ENCODE results near the gene PLCD4.

PLCD4 gene

GRCh38 chr2:218622606-218623365, 15.1 kb downstream of the PLCD4 start:
- DNase-seq: peak; percentile 8 to 19

GRCh38 chr2:218623366-218623705, 15.6 kb downstream of the PLCD4 start:
- DNase-seq: peak in 1 of 2 donors; percentile 24

DNA sequence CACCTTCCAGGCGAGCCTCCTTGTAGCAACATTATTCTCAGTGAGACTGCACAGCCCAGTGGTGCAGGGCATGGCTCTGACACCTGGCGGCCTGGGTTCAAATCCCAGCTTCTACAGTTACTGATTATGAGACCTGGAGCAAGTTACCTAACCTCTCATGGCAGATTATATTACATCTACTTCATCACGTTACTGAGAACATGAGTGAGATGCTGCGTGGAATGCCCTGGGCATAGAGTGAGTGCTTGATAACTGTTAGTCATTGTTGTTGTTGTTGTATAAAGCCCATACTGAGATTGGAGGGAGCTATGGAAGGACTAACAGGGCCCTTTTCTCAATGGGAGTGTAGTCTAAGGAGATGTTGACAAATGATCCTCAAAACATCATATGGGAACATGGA, 18.7 kb downstream of the PLCD4 start:
- no peak for DNase-seq

- DNase-seq: no peak
These were observed 20.2 kb downstream of the PLCD4 start for GRCh38 chr2:218627939-218628338.

- no peak for DNase-seq
These were observed 24.1 kb downstream of the PLCD4 start for GRCh38 chr2:218631837-218632236.

DNA sequence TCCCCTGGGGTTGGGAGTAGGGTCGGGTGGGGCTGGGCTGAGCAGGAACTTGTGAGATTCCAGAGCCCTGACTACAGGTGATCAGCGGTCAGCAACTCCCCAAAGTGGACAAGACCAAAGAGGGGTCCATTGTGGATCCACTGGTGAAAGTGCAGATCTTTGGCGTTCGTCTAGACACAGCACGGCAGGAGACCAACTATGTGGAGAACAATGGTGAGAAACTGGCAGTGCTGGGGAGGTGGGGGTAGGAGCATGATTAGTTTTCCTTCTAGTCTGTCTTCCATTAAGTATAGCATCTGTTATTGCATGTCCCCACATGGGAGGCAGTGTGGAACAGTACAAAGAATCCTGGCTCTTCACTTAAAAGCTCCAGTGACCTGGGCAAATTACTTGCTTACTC, 28.0 kb downstream of the PLCD4 start:
- no peak for DNase-seq

DNA sequence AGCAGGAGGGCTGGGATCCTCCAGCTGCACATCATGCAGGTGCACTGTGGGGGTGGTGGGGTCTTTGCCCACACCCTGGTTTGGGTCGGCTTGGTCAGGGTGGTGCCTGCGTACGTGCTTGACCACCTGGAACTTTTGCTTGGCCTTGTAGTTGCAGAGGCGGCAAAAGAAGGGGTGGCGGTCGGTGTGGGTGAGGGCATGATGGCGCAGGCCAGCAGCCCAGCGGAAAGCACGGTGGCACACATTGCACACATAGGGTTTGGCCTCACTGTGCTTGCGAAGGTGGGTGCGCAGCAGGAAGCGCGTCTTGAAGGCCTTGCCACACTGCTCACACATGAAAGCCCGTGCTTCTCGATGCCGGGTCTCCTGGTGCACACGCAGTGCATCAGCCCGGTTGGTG, 30.7 kb downstream of the PLCD4 start:
- no peak for DNase-seq

GRCh38 chr2:218642121-218642656, 34.5 kb downstream of the PLCD4 start:
- DNase-seq: no peak

GRCh38 chr2:218642786-218643185, 35.1 kb downstream of the PLCD4 start:
- DNase-seq: no peak

DNA sequence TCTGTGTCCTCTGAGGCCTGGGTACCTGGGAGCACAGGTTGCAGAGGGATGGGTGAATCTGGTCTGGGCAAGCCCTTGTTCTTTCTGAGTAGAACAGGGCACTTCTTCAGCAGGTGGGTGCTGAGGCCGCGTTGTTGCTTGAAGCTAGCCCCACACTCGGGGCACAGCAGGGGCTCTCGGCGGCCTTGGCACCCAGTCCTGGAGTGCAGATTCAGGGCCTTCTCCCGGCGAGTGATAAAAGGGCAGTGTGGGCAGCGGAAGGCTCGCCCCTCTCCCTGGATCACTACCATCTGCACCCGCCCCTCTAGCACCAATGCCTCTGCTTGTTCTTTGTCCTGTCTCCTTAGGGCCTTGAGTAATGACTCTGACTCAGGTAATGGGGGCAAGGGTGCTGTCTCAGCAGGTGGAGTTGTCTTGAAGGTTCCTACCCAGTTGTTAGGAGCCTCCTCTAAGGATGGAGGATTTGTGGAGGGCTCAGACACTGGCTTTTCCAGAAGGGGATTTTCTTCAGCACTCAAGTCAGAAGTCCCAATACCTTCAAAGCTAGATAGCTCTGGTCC, 36.1 kb downstream of the PLCD4 start:
- no peak for DNase-seq

- no peak for DNase-seq
These were observed 37.0 kb downstream of the PLCD4 start for GRCh38 chr2:218644721-218645120.

DNA sequence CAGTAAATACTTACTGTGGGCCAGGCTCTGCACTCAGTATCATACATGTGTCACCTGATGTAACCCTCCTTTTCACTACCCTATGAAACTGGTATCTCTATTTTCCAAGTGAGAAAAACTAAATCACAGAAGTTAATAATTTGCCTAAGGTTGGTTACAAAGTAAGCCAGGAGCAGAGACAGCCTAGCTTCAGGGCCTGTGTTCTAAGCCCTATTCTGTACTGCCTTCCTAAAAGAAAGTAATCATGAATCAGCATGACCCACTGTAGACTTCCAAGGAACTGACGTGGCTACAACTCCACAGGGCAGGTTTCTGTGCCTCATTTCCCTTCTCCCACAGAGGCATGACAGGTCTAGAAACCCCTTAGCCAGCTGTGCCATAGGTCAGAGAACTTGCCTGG, 37.4 kb downstream of the PLCD4 start:
- DNase-seq: no peak

GRCh38 chr2:218648088-218648786, 40.5 kb downstream of the PLCD4 start:
- DNase-seq: peak; percentile 31 to 77

GRCh38 chr2:218648787-218649100, 41.0 kb downstream of the PLCD4 start:
- DNase-seq: no peak

DNA sequence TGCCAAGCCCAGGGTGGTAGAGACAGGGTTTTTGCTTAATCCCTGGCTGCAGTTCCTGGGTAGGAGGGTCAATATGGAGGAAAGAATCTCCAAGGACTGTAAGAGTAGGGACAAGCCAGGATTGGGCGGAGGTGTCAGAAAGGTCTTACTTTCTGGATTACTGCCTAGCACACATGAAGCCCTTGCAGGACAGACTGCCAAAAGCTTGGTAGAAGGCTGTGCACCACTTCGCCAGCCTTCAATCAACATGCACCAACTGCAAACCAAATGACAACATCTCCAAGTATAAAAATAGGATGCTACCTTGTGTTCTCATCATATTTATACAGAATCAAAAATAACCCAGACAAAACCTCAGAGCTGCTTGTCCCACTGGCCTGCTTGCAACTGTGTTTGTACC, 48.1 kb downstream of the PLCD4 start:
- DNase-seq: no peak

- DNase-seq: peak; percentile 23 to 52
These were observed 51.1 kb downstream of the PLCD4 start for GRCh38 chr2:218658671-218659257.

- DNase-seq: peak; percentile 80 to 84
These were observed 51.7 kb downstream of the PLCD4 start, which contains the start of the genes BCS1L and ZNF142 for GRCh38 chr2:218659258-218659987. Gene BCS1L, plus strand, starts transcription at chr2:218659683. Its CDS starts 1,305 bp downstream, at chr2:218660988. Gene ZNF142, minus strand, starts transcription at chr2:218659623. Its CDS starts 3,194 bp downstream, at chr2:218656429.

DNA sequence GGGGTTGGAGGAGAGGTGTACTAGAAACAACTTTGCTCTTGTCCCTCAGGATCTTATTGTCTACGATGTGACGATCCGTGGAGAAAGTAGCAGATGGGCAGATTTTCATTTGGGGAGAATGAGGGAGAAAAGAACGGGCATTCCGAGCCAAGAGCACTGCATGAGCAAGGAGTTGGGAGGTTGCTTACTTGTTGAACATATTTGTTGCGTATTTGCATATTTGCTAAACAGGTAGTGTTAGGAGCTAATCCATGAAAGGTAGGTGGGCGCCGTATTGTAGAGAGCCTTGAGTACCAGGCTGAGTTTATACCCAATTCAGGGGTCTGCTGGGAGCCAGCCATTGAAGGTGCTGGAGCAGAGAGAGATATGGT, 52.3 kb downstream of the PLCD4 start:
- no peak for DNase-seq

DNA sequence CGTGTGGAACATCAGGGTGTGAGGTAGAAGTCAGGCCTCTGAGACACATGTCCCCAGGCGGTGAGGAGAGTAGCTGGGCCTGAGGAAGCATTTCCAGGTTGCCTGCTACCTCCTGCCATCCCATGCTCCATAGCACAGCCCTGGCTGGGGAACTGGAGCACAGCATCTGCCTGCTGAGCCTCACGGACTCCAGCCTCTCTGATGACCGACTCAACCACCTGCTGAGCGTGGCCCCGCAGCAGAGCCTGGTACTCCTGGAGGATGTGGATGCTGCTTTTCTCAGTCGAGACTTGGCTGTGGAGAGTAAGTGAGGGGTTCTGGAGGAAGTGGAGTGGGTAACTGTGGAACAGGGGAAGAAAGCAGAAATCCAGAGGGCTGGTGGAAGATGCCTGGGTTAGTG, 54.7 kb downstream of the PLCD4 start:
- no peak for DNase-seq

- no peak for DNase-seq
These were observed 55.1 kb downstream of the PLCD4 start for GRCh38 chr2:218662827-218663226.

DNA sequence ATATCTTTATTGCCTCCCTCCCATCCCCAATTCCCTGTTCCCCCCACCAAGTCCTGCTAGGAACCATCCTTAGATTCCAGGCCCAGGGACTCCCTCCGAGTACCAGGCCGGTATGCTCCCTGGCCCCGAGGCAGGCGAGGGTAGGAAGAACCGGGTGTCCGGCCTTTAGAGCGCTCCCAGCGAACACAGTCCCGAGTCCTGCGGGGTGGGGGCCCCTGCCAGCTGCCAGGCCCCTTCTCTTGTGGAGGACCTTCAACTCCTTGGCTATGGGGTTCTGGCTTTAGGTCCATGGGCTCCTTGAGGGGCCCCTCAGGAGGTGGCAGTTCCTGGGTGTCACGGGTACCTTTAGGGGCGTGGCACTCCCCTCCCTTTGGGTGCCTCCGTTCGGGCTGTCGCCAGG, 56.2 kb downstream of the PLCD4 start:
- DNase-seq: no peak

GRCh38 chr2:218664653-218665052, 57.0 kb downstream of the PLCD4 start:
- no peak for DNase-seq

DNA sequence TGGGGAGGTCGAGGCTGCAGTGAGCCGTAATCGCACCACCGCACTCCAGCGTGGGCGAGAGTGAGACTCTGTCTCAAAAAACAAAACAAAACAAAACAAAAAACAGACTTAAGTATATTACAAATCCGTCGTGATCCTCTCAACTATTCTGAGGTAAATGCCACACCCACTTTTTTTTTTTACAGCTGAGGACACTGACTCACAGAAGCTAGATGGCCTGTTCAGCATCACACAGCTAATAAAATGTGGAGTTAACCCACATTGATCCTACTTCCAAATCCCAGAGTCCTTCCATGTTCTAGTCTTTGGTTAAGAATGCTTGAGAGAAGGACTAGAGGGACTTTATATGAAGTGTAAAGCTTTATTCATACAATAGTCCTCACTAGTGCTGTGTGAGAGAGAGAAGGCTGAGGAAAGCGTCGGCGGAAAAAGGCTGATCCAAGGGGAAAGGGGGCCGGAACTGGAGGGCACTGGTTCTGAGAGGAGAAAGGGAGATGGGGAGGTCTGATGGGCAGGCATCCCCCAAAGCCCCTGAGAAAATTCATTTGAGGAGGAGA, 63.5 kb downstream of the PLCD4 start:
- DNase-seq: peak in 1 of 2 donors; percentile 34
